GM10248 (cell line): Measurements from ENCODE around the gene PITPNB.

ENCODE experiments used
- CTCF ChIA-PET: fragments of 300-600 bp; sonication (Branson Sonifier 250); formaldehyde crosslinking; extraction: SDS; loops from one replicate; lab custom pipeline; 2021; ENCODE audit warnings: antibody characterized with exemption; lab: Yijun Ruan, JAX
- POLR2A ChIA-PET: fragments of 350-650 bp; sonication (Branson Sonifier 250); formaldehyde crosslinking; extraction: SDS; loops from one replicate; lab custom pipeline; 2020; ENCODE audit warnings: antibody characterized with exemption; lab: Yijun Ruan, JAX
- DNase-seq: peaks from one replicate; pipeline ENCODE4 v3.0.0; 2012; ENCODE audit errors: extremely low spot score
- TF ChIP-seq, protein P1 (sequence below): IDR thresholded peaks from 2 replicates; pipeline ENCODE4 v1.5.1; 2012; ENCODE audit warnings: mild to moderate bottlenecking, low read depth; ENCODE audit errors: extremely low read depth, missing control alignments, control extremely low read depth

PITPNB gene

DNA sequence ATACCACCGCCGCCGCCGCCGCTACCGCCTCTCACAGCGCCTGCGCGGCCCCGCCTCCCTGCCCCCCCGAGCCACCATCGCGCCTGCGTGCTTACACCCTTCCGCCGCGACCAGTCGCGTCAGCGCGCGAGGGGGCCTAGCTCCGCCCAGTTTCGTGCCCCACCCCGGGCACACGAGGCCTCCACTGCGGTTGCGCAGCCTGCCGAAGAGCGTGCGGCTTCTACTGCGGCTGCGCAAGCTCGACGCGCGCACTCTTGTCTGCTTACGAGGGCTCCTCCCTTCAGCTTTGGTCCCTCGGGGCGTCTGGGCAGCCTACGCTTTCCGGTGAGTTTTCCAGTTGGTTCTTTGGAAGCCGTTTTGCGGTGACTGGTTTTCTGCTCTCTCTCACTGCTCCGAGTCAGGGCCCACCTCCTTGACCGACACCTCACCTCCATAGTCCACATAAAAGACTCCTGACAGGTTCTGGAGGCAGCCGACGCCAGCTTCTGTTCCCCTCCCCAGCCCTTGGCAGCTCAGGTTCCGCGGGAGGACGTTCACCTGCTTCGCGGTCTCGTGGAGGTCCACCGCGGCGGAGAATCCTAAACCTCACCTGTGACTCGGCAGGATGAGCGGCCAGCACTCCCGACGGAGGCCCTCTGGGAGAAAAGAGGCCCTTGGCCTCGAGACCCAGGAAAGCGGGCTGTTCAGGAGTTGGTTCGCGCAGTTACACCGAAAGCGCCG lies at the start of gene PITPNB:
Gene PITPNB (minus strand): TSS at position 35 of the 720 bp plus-strand sequence. CDS start 65 bp downstream, outside the sequence.
- TF ChIP-seq, protein P1, sequence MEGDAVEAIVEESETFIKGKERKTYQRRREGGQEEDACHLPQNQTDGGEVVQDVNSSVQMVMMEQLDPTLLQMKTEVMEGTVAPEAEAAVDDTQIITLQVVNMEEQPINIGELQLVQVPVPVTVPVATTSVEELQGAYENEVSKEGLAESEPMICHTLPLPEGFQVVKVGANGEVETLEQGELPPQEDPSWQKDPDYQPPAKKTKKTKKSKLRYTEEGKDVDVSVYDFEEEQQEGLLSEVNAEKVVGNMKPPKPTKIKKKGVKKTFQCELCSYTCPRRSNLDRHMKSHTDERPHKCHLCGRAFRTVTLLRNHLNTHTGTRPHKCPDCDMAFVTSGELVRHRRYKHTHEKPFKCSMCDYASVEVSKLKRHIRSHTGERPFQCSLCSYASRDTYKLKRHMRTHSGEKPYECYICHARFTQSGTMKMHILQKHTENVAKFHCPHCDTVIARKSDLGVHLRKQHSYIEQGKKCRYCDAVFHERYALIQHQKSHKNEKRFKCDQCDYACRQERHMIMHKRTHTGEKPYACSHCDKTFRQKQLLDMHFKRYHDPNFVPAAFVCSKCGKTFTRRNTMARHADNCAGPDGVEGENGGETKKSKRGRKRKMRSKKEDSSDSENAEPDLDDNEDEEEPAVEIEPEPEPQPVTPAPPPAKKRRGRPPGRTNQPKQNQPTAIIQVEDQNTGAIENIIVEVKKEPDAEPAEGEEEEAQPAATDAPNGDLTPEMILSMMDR = no peak
- ChIA-PET CTCF (interaction anchor here (0.8 to 1.8 kb wide), 8 partner anchors 9 to 132 kb away, joined by 3 to 6 read pairs (median 4); no protein-coding TSS in a partner anchor), POLR2A (interaction anchor here (0.5 kb wide), 1 partner anchor 1244 kb away, joined by 3 read pairs; no protein-coding TSS in a partner anchor)
- peak; percentile 100 for DNase-seq

DNA sequence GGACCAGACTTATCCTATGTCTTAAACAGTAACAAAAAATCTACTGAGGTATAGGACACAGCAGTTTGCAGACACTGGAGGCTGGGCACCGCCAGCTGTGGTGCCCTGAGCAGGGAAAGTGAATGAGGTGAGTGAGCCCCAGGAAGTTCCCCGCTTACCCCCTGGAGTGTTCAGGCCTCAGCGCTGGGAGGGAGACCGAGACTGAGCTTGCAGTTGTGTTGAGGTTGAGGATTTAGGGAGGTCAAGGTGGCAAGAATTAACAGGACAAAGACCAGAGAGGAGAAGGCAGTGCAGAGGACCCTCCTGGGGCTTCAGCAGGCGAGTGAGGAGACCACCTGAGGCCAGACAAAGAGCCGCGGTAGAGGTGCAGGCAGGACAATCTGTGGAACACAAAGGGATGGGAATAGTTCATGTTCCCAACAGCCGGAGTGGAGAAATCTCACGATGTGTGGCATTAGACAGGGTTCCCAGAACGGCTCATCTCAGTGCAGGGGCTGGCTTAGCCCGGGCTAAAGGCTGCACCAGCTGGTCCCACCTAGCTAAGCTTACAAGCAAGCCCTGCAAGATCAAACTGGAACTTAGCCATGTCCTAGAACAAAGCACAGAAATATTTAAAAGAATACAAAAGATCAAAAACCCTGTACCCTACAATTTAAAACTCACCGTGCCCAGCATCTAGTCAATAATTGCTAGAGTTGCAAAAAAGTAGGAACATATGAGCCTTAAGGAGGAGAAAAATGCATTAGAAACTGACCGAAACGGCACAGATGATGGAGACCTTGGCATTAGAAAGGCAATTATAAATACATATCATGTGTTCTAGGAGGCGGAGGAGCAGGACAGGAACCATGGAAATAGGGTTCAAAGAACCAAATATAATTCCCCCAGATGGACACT lies 47.4 kb upstream of the PITPNB start:
- TF ChIP-seq, protein P1 = no peak
- no peak for DNase-seq
- ChIA-PET CTCF (no interaction called here), POLR2A (no interaction called here)

DNA sequence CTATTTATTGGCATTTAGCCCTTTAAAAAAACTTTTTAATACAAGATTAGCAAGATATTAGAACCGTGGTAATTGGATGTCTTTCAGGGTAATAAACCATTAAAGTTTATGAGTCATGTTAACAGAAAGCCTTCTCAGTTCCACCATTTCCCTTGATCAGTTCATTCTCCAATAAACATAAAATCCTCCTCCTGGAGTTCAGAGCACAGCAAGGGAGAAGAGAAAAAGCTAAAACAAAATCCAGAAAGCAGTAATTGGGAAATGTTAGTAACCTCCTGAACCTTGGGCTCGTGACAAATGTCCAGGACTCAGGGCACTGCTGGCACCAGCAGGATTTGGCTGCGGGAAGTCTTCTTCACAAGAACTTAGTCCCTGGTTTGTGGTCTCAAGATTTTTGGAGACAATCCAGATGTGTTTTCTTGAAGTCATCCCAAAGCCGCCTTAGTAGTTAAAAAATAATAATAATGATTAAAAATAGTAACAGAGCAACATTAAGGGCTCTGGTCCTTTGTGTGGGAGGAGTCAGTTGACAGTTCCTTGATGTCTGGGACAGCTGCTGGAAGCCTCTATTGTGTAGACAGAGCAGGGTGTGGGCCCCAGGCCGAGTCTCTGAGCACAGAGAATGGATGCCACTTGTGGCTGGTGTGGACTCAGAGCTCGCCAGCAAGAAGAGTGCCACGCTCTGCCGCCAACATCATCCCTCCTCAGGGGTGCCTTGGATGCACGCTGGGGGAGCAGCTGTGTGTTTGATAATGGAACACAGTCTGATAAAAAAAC lies 43.4 kb upstream of the PITPNB start:
- TF ChIP-seq, protein P1 = no peak
- CTCF ChIA-PET = interaction anchor here (1.1 kb wide), 1 partner anchor 74 kb away, joined by 4 read pairs; no protein-coding TSS in a partner anchor
- no peak for DNase-seq
- POLR2A ChIA-PET = no interaction called here

DNA sequence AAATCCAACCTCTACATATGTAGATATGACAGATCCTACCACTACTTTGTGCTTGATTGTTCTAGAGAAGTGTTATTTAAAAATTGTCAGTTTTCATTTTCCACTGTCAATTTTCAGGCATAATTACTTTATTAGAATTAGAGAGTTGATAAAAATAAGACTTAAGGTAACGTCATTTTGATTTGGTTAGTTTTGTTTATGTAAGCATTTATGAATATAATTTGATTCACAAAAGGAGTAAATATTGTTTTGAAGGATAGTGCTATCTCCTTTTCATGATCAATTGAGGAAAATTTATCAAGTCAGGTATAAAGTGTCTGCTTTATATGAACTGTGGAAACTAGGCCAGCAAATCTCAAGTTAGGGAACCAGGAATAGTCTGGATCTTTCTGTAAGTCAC lies 42.6 kb upstream of the PITPNB start:
- DNase-seq = no peak
- TF ChIP-seq, protein P1 = no peak
- ChIA-PET CTCF (no interaction called here), POLR2A (no interaction called here)

DNA sequence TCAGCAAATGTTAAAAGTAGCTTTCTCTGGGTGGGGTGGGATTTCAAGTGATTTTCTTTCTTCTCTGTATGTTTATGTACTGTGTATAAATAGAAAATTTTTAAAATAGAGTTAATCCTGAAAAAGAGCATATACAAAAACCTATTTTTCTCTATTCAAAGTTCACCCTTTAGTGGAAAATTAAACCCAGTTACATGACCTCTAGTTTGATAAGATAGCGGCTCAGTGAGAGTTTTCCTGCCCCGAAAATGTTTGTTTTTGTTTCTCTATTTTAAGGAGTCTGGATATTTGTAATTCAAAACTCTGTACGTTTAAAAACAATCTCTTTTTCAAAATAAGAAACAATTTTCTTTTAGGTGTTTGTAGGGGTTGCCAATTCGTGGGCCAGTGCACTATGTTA lies 42.1 kb upstream of the PITPNB start:
- CTCF ChIA-PET = no interaction called here

More for the DNA sequence above, 42.1 kb upstream of the PITPNB start:
- TF ChIP-seq, protein P1 = no peak
- POLR2A ChIA-PET = no interaction called here
- DNase-seq = no peak
